Measurements from ENCODE around the gene CHST3.

Gene CHST3

DNA sequence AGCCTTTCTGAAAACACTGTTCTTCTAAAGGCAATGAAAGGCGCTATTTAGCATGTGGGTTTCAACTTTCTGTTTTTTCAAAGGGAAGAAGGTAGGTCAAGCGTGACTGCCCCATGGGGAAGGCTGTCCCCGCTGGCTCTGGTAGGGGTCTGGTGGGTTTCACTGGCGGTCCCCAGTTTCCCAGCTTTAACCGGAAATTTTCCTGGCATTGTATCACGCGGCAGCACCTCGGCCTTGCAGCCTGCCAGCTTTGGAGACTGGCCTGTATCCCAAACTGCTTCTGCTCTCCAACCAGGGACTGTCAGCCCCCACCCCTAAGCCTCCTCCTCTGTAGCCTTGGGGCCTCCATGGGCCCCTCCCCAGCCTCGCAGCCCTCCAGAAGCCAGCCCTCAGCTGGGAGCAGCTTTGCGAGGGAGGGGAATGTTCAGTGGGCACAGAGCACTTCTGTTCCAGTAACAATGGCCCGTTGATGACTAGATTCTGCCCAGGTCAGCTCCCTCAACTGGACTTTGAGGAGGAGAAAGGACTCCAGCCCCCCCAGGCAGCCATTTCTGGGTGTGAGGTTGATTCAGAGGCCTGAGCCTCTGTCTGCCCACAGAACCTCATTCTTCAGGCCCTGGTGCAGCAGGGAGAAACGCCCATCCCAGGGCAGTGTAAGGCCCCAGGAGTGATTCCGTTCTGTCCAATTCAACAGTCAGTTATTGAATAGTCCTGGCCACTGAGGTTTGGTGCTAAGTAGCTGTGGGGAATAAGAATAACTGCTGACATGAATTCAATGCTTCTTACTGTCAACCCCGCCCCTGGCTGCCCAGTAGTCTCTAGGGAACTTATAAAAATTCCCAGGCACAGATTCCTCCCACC, 17.1 kb downstream of the CHST3 start:
- H4K20me1 ChIP-seq (ENCODE audit: low read depth, low read length) = no peaks in the 10 kb centered on the region
- no peak overlapping the region for H3K4me2 ChIP-seq (ENCODE audit: low read depth, low read length, poor library complexity, severe bottlenecking)
- H3F3A ChIP-seq (ENCODE audit: insufficient read depth) = no peaks in the 10 kb centered on the region
- H3K36me3 ChIP-seq (ENCODE audit: low read length) = no peaks in the 10 kb centered on the region
- no peaks in the 10 kb centered on the region for H3K9me2 ChIP-seq (replicated peaks; ENCODE audit: insufficient read depth, low read length)
- H2AFZ ChIP-seq (ENCODE audit: low read depth, low read length, severe bottlenecking) = no peak overlapping the region
- H3K79me2 ChIP-seq (ENCODE audit: insufficient read depth, low read length) = no peaks in the 10 kb centered on the region
- no peaks in the 10 kb centered on the region for H3K9me3 ChIP-seq (ENCODE audit: insufficient read depth, low read length)
- TF ChIP-seq, protein P1, sequence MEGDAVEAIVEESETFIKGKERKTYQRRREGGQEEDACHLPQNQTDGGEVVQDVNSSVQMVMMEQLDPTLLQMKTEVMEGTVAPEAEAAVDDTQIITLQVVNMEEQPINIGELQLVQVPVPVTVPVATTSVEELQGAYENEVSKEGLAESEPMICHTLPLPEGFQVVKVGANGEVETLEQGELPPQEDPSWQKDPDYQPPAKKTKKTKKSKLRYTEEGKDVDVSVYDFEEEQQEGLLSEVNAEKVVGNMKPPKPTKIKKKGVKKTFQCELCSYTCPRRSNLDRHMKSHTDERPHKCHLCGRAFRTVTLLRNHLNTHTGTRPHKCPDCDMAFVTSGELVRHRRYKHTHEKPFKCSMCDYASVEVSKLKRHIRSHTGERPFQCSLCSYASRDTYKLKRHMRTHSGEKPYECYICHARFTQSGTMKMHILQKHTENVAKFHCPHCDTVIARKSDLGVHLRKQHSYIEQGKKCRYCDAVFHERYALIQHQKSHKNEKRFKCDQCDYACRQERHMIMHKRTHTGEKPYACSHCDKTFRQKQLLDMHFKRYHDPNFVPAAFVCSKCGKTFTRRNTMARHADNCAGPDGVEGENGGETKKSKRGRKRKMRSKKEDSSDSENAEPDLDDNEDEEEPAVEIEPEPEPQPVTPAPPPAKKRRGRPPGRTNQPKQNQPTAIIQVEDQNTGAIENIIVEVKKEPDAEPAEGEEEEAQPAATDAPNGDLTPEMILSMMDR (IDR thresholded peaks at IDR 0.05; ENCODE audit: insufficient read depth, low read length, poor library complexity, severe bottlenecking) = no peak
- TF ChIP-seq EZH2phosphoT487 (conservative IDR thresholded peaks at IDR 0.05; ENCODE audit: low read length) = no peak
- no peak overlapping the region for H3K4me3 ChIP-seq (ENCODE audit: insufficient read depth, low read length, poor library complexity, severe bottlenecking)
- H3K27me3 ChIP-seq (ENCODE audit: low read length) = no peaks in the 10 kb centered on the region
- no peak overlapping the region for H3K27ac ChIP-seq (ENCODE audit: low read depth, low read length)
- H3K9ac ChIP-seq (ENCODE audit: low read length) = no peak overlapping the region

- no peak overlapping the region for H3K4me2 ChIP-seq (ENCODE audit: low read depth, low read length, poor library complexity, severe bottlenecking)
- no peaks in the 10 kb centered on the region for H3F3A ChIP-seq (ENCODE audit: insufficient read depth)
- TF ChIP-seq EZH2phosphoT487 (conservative IDR thresholded peaks at IDR 0.05; ENCODE audit: low read length) = no peak
- TF ChIP-seq, protein P1 (IDR thresholded peaks at IDR 0.05; ENCODE audit: insufficient read depth, low read length, poor library complexity, severe bottlenecking) = no peak
- no peaks in the 10 kb centered on the region for H3K79me2 ChIP-seq (ENCODE audit: insufficient read depth, low read length)
- no peak overlapping the region for H3K9ac ChIP-seq (ENCODE audit: low read length)
- H3K27ac ChIP-seq (ENCODE audit: low read depth, low read length) = no peak overlapping the region
- no peak overlapping the region for H2AFZ ChIP-seq (ENCODE audit: low read depth, low read length, severe bottlenecking)
- no peaks in the 10 kb centered on the region for H3K9me2 ChIP-seq (replicated peaks; ENCODE audit: insufficient read depth, low read length)
- no peaks in the 10 kb centered on the region for H3K9me3 ChIP-seq (ENCODE audit: insufficient read depth, low read length)
- no peak overlapping the region for H3K4me3 ChIP-seq (ENCODE audit: insufficient read depth, low read length, poor library complexity, severe bottlenecking)
- H3K36me3 ChIP-seq (ENCODE audit: low read length) = no peaks in the 10 kb centered on the region
- no peaks in the 10 kb centered on the region for H4K20me1 ChIP-seq (ENCODE audit: low read depth, low read length)
- H3K27me3 ChIP-seq (ENCODE audit: low read length) = no peaks in the 10 kb centered on the region
Observed at GRCh38 chr10:71981876-71982230, 17.7 kb downstream of the CHST3 start.

DNA sequence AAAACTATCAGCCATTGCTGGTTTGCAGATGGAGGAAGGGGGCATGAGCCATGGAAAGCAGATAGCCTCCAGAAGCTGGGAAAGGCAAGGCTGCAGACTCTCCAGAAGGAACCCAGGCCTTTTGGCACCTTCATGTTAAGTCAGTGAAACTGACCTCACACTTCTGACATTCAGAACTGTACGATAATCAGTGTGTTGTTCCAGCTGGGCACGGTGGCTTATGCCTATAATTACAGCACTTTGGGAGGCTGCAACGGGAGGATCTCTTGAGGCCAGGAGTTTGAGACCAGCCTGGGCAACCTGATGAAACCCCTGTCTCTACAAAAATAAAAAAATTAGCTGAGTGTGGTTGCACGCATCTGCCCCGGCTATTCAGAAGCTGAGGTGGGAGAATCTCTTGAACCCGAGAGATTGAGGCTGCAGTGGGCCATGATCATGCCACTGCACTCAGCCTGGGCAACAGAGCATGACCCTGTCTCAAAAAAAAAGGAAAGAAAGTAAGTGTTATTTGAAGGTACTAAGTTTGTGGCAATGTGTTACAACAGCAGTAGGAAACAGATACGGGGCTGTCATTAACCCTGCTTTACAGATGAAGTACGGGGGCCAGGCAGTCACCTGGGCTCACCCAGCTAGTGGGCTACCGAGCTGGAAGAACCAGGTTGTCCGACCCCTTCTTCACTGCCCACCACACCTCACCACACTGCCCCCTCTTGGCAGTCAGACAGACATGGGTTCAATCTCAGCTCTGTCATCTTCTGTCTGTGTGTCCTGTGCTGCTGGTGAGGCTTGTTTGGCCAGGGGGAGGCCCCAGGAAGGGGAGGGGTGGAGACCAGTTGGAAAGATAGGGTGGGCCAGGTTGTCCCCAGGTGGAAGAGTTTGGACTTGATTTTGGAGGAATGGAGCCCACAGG, 18.3 kb downstream of the CHST3 start:
- Histone ChIP-seq H3K27ac (ENCODE audit: low read depth, low read length) (no peak overlapping the region), H3K79me2 (ENCODE audit: insufficient read depth, low read length) (no peaks in the 10 kb centered on the region), H3K4me3 (ENCODE audit: insufficient read depth, low read length, poor library complexity, severe bottlenecking) (no peak overlapping the region), H3K9me3 (ENCODE audit: insufficient read depth, low read length) (no peaks in the 10 kb centered on the region), H3K9ac (ENCODE audit: low read length) (no peak overlapping the region), H3K36me3 (ENCODE audit: low read length) (no peaks in the 10 kb centered on the region), H2AFZ (ENCODE audit: low read depth, low read length, severe bottlenecking) (no peak overlapping the region), H3K9me2 (replicated peaks; ENCODE audit: insufficient read depth, low read length) (no peaks in the 10 kb centered on the region), H3K27me3 (ENCODE audit: low read length) (no peaks in the 10 kb centered on the region), H4K20me1 (ENCODE audit: low read depth, low read length) (no peaks in the 10 kb centered on the region), H3K4me2 (ENCODE audit: low read depth, low read length, poor library complexity, severe bottlenecking) (no peak overlapping the region), H3F3A (ENCODE audit: insufficient read depth) (no peaks in the 10 kb centered on the region)
- TF ChIP-seq, protein P1 (IDR thresholded peaks at IDR 0.05; ENCODE audit: insufficient read depth, low read length, poor library complexity, severe bottlenecking) = no peak
- TF ChIP-seq EZH2phosphoT487 (conservative IDR thresholded peaks at IDR 0.05; ENCODE audit: low read length) = no peak
